Endothelial cell of umbilical vein (primary cell): ENCODE data around the gene CDKN2B-AS1. TPM values are rescaled to one million over a fixed set of nuclear protein-coding genes. Genes with fewer than 3 reads are reported as not detected.

Experiments
- BruUV-seq: library from RNA; stranded (reverse); fragments of 400-500 nt; replicated peaks from 2 replicates; lab custom pipeline; 2021; lab: Mats Ljungman, UMichigan
- CTCF ChIA-PET: fragments of 300-600, 350-600 bp; sonication (Branson Sonifier 250); formaldehyde crosslinking; loops from one replicate; lab custom pipeline; 2021; ENCODE audit warnings: antibody characterized with exemption, inconsistent platforms; lab: Charles Lee
- POLR2A ChIA-PET: fragments of 300-600, 350-600 bp; sonication (Branson Sonifier 250); formaldehyde crosslinking; loops from one replicate; lab custom pipeline; 2021; ENCODE audit warnings: antibody characterized with exemption, inconsistent platforms; lab: Charles Lee
- DNase-seq: peaks from one replicate; pipeline ENCODE4 v3.0.0-alpha.2; 2011; ENCODE audit warnings: low read depth, low spot score
- FAIRE-seq: peaks from 2 replicates; lab custom pipeline; 2011; peaks lifted over from hg19 to GRCh38; lab: Jason Lieb, UNC
- H2AFZ ChIP-seq: 2 replicates; pipeline ENCODE4 v1.6.0; 2012; ENCODE audit warnings: low read depth, low read length, control low read depth, inconsistent platforms
- H3K27ac ChIP-seq: 2 replicates; pipeline ENCODE4 v1.5.1; 2011; ENCODE audit warnings: low read depth, mild to moderate bottlenecking, control low read depth, low read length, moderate library complexity; ENCODE audit not compliant: insufficient read depth
- H3K27me3 ChIP-seq, 2 experiments: 2 replicates each; pipeline versions ENCODE4 v1.6.0 to v1.6.1; 2011; ENCODE audit warnings: low read length in 2 of 2, mixed read lengths in 1 of 2; ENCODE audit not compliant: control insufficient read depth in 2 of 2, insufficient read depth in 2 of 2
- H3K36me3 ChIP-seq, 2 experiments: 2 replicates in 1 of 2; 3 replicates in 1 of 2; pipeline ENCODE4 v1.5.1; 2011; ENCODE audit warnings: low read length in 2 of 2, mild to moderate bottlenecking in 1 of 2, moderate library complexity in 1 of 2; ENCODE audit not compliant: control insufficient read depth in 2 of 2, insufficient read depth in 2 of 2; ENCODE audit errors: extremely low read depth in 1 of 2
- H3K4me1 ChIP-seq: 3 replicates; pipeline ENCODE4 v1.5.1; 2011; ENCODE audit warnings: mild to moderate bottlenecking, low read length; ENCODE audit not compliant: control insufficient read depth, insufficient read depth; ENCODE audit errors: extremely low read depth
- H3K4me2 ChIP-seq: 2 replicates; pipeline ENCODE4 v1.6.1; 2011; ENCODE audit warnings: low read length, control low read depth, mixed read lengths; ENCODE audit not compliant: insufficient read depth
- H3K4me3 ChIP-seq, 3 experiments: fragments of 200-600 bp in 1 of 3; sonication (generic), shearing (Covaris generic) in 1 of 3; replicated peaks in 1 of 3; 2 replicates each; pipeline ENCODE4 v1.5.1; 2011 to 2016; ENCODE audit warnings: control low read depth in 3 of 3, low read length in 3 of 3, mild to moderate bottlenecking in 2 of 3, inconsistent platforms in 1 of 3, low read depth in 1 of 3, moderate library complexity in 1 of 3; ENCODE audit not compliant: insufficient read depth in 1 of 3
- H3K79me2 ChIP-seq: 2 replicates; pipeline ENCODE4 v1.6.0; 2012; ENCODE audit warnings: low read length, inconsistent platforms; ENCODE audit not compliant: control insufficient read depth, insufficient read depth
- H3K9ac ChIP-seq: replicated peaks from 2 replicates; pipeline ENCODE3; 2011; ENCODE audit warnings: low read length, control low read depth; ENCODE audit not compliant: insufficient read depth; ENCODE audit errors: extremely low read depth
- H3K9me1 ChIP-seq: replicated peaks from 3 replicates; pipeline ENCODE4 v1.6.0; 2011; ENCODE audit warnings: mild to moderate bottlenecking, low read length; ENCODE audit not compliant: control insufficient read depth, insufficient read depth; ENCODE audit errors: extremely low read depth
- H3K9me3 ChIP-seq: replicated peaks from 2 replicates; pipeline ENCODE4 v1.5.1; 2012; ENCODE audit warnings: low read length, inconsistent platforms; ENCODE audit not compliant: control insufficient read depth, insufficient read depth
- H4K20me1 ChIP-seq: replicated peaks from 2 replicates; pipeline ENCODE3; 2011; ENCODE audit warnings: mild to moderate bottlenecking, low read length; ENCODE audit not compliant: control insufficient read depth, insufficient read depth; ENCODE audit errors: extremely low read depth
- CTCF ChIP-seq, 2 donors: IDR thresholded peaks; 1 replicate in 1 of 2; 2 replicates in 1 of 2; pipeline ENCODE4 v1.5.1; 2011; ENCODE audit warnings: low read length in 2 of 2, mild to moderate bottlenecking in 2 of 2, moderate library complexity in 2 of 2, control low read depth in 1 of 2, inconsistent platforms in 1 of 2, low read depth in 1 of 2; ENCODE audit not compliant: insufficient read depth in 1 of 2; ENCODE audit errors: extremely low read depth in 1 of 2
- MAX ChIP-seq: IDR thresholded peaks from 2 replicates; pipeline ENCODE4 v1.6.1; 2011; ENCODE audit not compliant: insufficient read depth, insufficient read length
- POLR2A ChIP-seq: IDR thresholded peaks from 2 replicates; pipeline ENCODE4 v1.6.1; 2012; ENCODE audit warnings: low read depth, mild to moderate bottlenecking, control low read depth, low read length
- dilution Hi-C: fragments of 300-500 bp; cut with MboI; formaldehyde crosslinking; loops from one replicate; pipeline ENCODE4 v1.15.0; 2019; ENCODE audit warnings: low sequenced_read_pairs; ENCODE audit not compliant: extremely low pct_ligation_motif_present
- intact Hi-C: fragments of 100-400 bp; cut with micrococcal nuclease; formaldehyde crosslinking; loops from one replicate; pipeline ENCODE4 v1.10.0; 2022
- polyA plus RNA-seq, 4 experiments: library from polyadenylated mRNA; depleted of rRNA in 3 of 4; stranded (reverse) in 3 of 4; unstranded in 1 of 4; fragments of >200 nt; gene quantifications; 2 replicates each; pipeline versions ENCODE4 v1.2.1 to v1.2.3, GENCODE V29; 2011 to 2012; ENCODE audit warnings: missing spikeins in 1 of 4
- total RNA-seq: library from RNA; stranded (reverse); gene quantifications from 2 replicates; pipeline ENCODE4 v1.2.3, GENCODE V29; 2021

The CDKN2B-AS1 gene
- total and polyA plus RNA-seq, 2 donors (not counting 3 experiments of a cell fraction or from before 2014, with no cell fraction given) = 0.44 to 1.9 TPM

- Histone ChIP-seq H4K20me1 (no peaks in the 10 kb centered on the region), H3K4me2 (no peak overlapping the region), H3K9me3 (no peaks in the 10 kb centered on the region), H3K9ac (no peak overlapping the region), H3K27me3 (no peaks in the 10 kb centered on the region), H2AFZ (no peak overlapping the region), H3K4me3 (no peak overlapping the region), H3K4me1 (no peaks in the 10 kb centered on the region), H3K79me2 (no peaks in the 10 kb centered on the region), H3K27ac (no peak overlapping the region), H3K9me1 (no peaks in the 10 kb centered on the region), H3K36me3 (no peaks in the 10 kb centered on the region)
- DNase-seq (no peak), FAIRE-seq (peak; percentile 60)
- dilution Hi-C loops = no loop called here
- POLR2A ChIA-PET = no interaction called here
- BruUV-seq = no TSS peak
- intact Hi-C loops = no loop called here
- TF ChIP-seq MAX = no peak
- no peak for TF ChIP-seq POLR2A
- CTCF ChIA-PET = interaction anchor here (0.8 to 1.0 kb wide), 2 partner anchors 12 to 17 kb away, joined by 3 to 4 read pairs; no protein-coding TSS in a partner anchor
Observed at GRCh38 chr9:22136461-22137096, 142.0 kb downstream of the CDKN2B-AS1 start.

- CTCF ChIA-PET = interaction anchor here (1.0 to 1.4 kb wide), 4 partner anchors 9 to 21 kb away, joined by 3 to 5 read pairs (median 3); no protein-coding TSS in a partner anchor
- Histone ChIP-seq H3K4me2 (no peak overlapping the region), H3K9me1 (no peaks in the 10 kb centered on the region), H2AFZ (no peak overlapping the region), H4K20me1 (no peaks in the 10 kb centered on the region), H3K9me3 (no peaks in the 10 kb centered on the region), H3K36me3 (no peaks in the 10 kb centered on the region), H3K79me2 (no peaks in the 10 kb centered on the region), H3K27me3 (no peaks in the 10 kb centered on the region), H3K4me1 (peaks cover 21% of the 10 kb centered on the region), H3K9ac (no peak overlapping the region), H3K4me3 (no peak overlapping the region), H3K27ac (no peak overlapping the region)
- no peak for FAIRE-seq
- dilution Hi-C loops = no loop called here
- POLR2A ChIA-PET = no interaction called here
- no TSS peak for BruUV-seq
- intact Hi-C loops = no loop called here
- no peak for DNase-seq
- TF ChIP-seq CTCF (IDR thresholded peaks at IDR 0.05; ENCODE audit: extremely low read depth in 1 of 2, insufficient read depth in 1 of 2, low read depth in 1 of 2, low read length in 2 of 2) = no peak
Observed at GRCh38 chr9:22138956-22139660, 144.5 kb downstream of the CDKN2B-AS1 start.
